H1 (cell line): ENCODE data around the gene FOXG1. TPM values are rescaled to one million over a fixed set of nuclear protein-coding genes. Genes with fewer than 3 reads are reported as not detected.

Source experiments
- CTCF ChIA-PET: fragments of 300-600 bp; sonication (Branson Sonifier 250); formaldehyde crosslinking; loops from one replicate; lab custom pipeline; 2021; ENCODE audit not compliant: partially characterized antibody; lab: Charles Lee
- POLR2A ChIA-PET: fragments of 300-600 bp; sonication (Branson Sonifier 250); formaldehyde crosslinking; loops from one replicate; lab custom pipeline; 2021; ENCODE audit warnings: inconsistent platforms; ENCODE audit not compliant: partially characterized antibody; lab: Charles Lee
- DNase-seq, 2 experiments: peaks; one replicate each; pipeline versions ENCODE4 v3.0.0 to v3.0.0-alpha.2; 2010 to 2022; ENCODE audit warnings: low spot score in 2 of 2, low read depth in 1 of 2, mixed read lengths in 1 of 2
- FAIRE-seq: peaks from 2 replicates; lab custom pipeline; 2011; peaks lifted over from hg19 to GRCh38; lab: Jason Lieb, UNC
- H2AFZ ChIP-seq: 2 replicates; pipeline ENCODE4 v1.8.1; 2012; ENCODE audit warnings: low read length, inconsistent platforms
- H2AK5ac ChIP-seq: 2 replicates; pipeline ENCODE4 v1.6.1; 2013; ENCODE audit warnings: low read depth, low read length
- H2BK120ac ChIP-seq: replicated peaks from 2 replicates; pipeline ENCODE3; 2013; ENCODE audit warnings: low read depth, low read length, inconsistent platforms
- H2BK12ac ChIP-seq: 2 replicates; pipeline ENCODE4 v1.6.1; 2013; ENCODE audit warnings: low read depth, low read length
- H2BK15ac ChIP-seq: 2 replicates; pipeline ENCODE4 v1.6.1; 2013; ENCODE audit warnings: low read length
- H2BK20ac ChIP-seq: 2 replicates; pipeline ENCODE4 v1.6.1; 2013; ENCODE audit warnings: low read length
- H2BK5ac ChIP-seq: 2 replicates; pipeline ENCODE4 v1.6.1; 2013; ENCODE audit warnings: low read depth, low read length
- H3K14ac ChIP-seq: 2 replicates; pipeline ENCODE4 v1.6.1; 2013; ENCODE audit warnings: inconsistent platforms; ENCODE audit not compliant: insufficient read length
- H3K18ac ChIP-seq: 2 replicates; pipeline ENCODE4 v1.6.1; 2013; ENCODE audit warnings: low read length; ENCODE audit errors: extremely low read depth
- H3K23ac ChIP-seq: 2 replicates; pipeline ENCODE4 v1.6.1; 2013; ENCODE audit warnings: inconsistent platforms; ENCODE audit not compliant: insufficient read length
- H3K23me2 ChIP-seq: 2 replicates; pipeline ENCODE4 v1.6.1; 2013; ENCODE audit warnings: low read depth, low read length
- H3K27ac ChIP-seq: 2 replicates; pipeline ENCODE4 v1.6.1; 2011; ENCODE audit warnings: low read depth, low read length, inconsistent platforms
- H3K27me3 ChIP-seq, 4 experiments: replicated peaks in 1 of 4; 1 replicate in 1 of 4; 2 replicates in 3 of 4; pipeline versions ENCODE4 v1.6.1 to v1.8.1; 2011 to 2013; ENCODE audit warnings: low read length in 3 of 4, mild to moderate bottlenecking in 3 of 4, inconsistent platforms in 2 of 4, mixed read lengths in 2 of 4, moderate library complexity in 1 of 4; ENCODE audit not compliant: control insufficient read depth in 3 of 4, insufficient read depth in 3 of 4; ENCODE audit errors: extremely low read depth in 1 of 4
- H3K36me3 ChIP-seq, 4 experiments: 2 replicates each; pipeline versions ENCODE4 v1.6.1 to v1.8.1; 2011 to 2013; ENCODE audit warnings: mild to moderate bottlenecking in 4 of 4, low read length in 3 of 4, moderate library complexity in 2 of 4, control low read depth in 1 of 4, inconsistent platforms in 1 of 4; ENCODE audit not compliant: insufficient read depth in 4 of 4, control insufficient read depth in 2 of 4
- H3K4ac ChIP-seq: replicated peaks from 2 replicates; pipeline ENCODE3; 2013; ENCODE audit warnings: low read length, low read depth, mixed read lengths, inconsistent platforms; ENCODE audit not compliant: insufficient read length
- H3K4me1 ChIP-seq, 4 experiments: replicated peaks in 1 of 4; 1 replicate in 1 of 4; 2 replicates in 3 of 4; pipeline versions ENCODE4 v1.6.1 to v1.8.1; 2011 to 2013; ENCODE audit warnings: low read length in 3 of 4, inconsistent platforms in 2 of 4, mixed read lengths in 1 of 4; ENCODE audit not compliant: insufficient read depth in 4 of 4, control insufficient read depth in 3 of 4
- H3K4me2 ChIP-seq, 2 experiments: 2 replicates each; pipeline versions ENCODE4 v1.6.1 to v1.8.1; 2011 to 2013; ENCODE audit warnings: low read depth in 2 of 2, low read length in 2 of 2, control low read depth in 1 of 2, inconsistent platforms in 1 of 2, mild to moderate bottlenecking in 1 of 2; ENCODE audit not compliant: insufficient read depth in 1 of 2
- H3K4me3 ChIP-seq, 4 experiments: fragments of 200-600, 300-600 bp in 1 of 4; sonication (generic), shearing (Covaris generic), sonication (Bioruptor Twin) in 1 of 4; 2 replicates each; pipeline versions ENCODE4 v1.5.1 to v1.8.1; 2011 to 2016; ENCODE audit warnings: low read length in 4 of 4, low read depth in 3 of 4, control low read depth in 2 of 4, inconsistent platforms in 2 of 4, mild to moderate bottlenecking in 2 of 4, mixed read lengths in 1 of 4, moderate library complexity in 1 of 4; ENCODE audit not compliant: insufficient read depth in 2 of 4; ENCODE audit errors: extremely low read depth in 1 of 4
- H3K56ac ChIP-seq: replicated peaks from 2 replicates; pipeline ENCODE3; 2013; ENCODE audit warnings: low read depth, mild to moderate bottlenecking, mixed read lengths, low read length, inconsistent platforms; ENCODE audit not compliant: insufficient read length
- H3K79me1 ChIP-seq: 2 replicates; pipeline ENCODE4 v1.6.1; 2013; ENCODE audit warnings: low read depth, low read length, control low read depth
- H3K79me2 ChIP-seq, 2 experiments: 2 replicates each; pipeline versions ENCODE4 v1.6.1 to v1.8.1; 2012 to 2013; ENCODE audit warnings: low read length in 2 of 2, mild to moderate bottlenecking in 2 of 2, inconsistent platforms in 1 of 2; ENCODE audit not compliant: insufficient read depth in 2 of 2, control insufficient read depth in 1 of 2
- H3K9ac ChIP-seq, 4 experiments: replicated peaks in 1 of 4; 1 replicate in 1 of 4; 2 replicates in 3 of 4; pipeline versions ENCODE4 v1.6.1 to v1.8.1; 2011 to 2013; ENCODE audit warnings: low read depth in 3 of 4, low read length in 3 of 4, control low read depth in 2 of 4, mild to moderate bottlenecking in 2 of 4, moderate library complexity in 2 of 4, inconsistent platforms in 1 of 4; ENCODE audit errors: extremely low read depth in 1 of 4
- H3K9me3 ChIP-seq, 2 experiments: 2 replicates each; pipeline versions ENCODE4 v1.6.1 to v1.8.1; 2012 to 2013; ENCODE audit warnings: mild to moderate bottlenecking in 2 of 2, moderate library complexity in 2 of 2, control low read depth in 1 of 2, inconsistent platforms in 1 of 2, low read depth in 1 of 2, low read length in 1 of 2, mixed read lengths in 1 of 2; ENCODE audit not compliant: insufficient read depth in 2 of 2
- H4K20me1 ChIP-seq, 2 experiments: replicated peaks in 1 of 2; 2 replicates each; pipeline versions ENCODE3 to v1.8.1; 2011 to 2013; ENCODE audit warnings: inconsistent platforms in 2 of 2, low read length in 2 of 2, mild to moderate bottlenecking in 1 of 2; ENCODE audit not compliant: insufficient read depth in 2 of 2, control insufficient read depth in 1 of 2
- H4K5ac ChIP-seq: 2 replicates; pipeline ENCODE4 v1.6.1; 2013; ENCODE audit warnings: low read length, low read depth, mixed read lengths, inconsistent platforms; ENCODE audit not compliant: insufficient read length
- H4K8ac ChIP-seq: 2 replicates; pipeline ENCODE4 v1.8.0; 2013; ENCODE audit warnings: mild to moderate bottlenecking, moderate library complexity, low read length, inconsistent platforms; ENCODE audit not compliant: insufficient read depth; ENCODE audit errors: extremely low read depth
- H4K91ac ChIP-seq: replicated peaks from 2 replicates; pipeline ENCODE3; 2013; ENCODE audit warnings: low read length, mixed read lengths, inconsistent platforms; ENCODE audit not compliant: insufficient read length
- WGBS, 2 experiments: shearing (Covaris generic) in 1 of 2; methylation state at CpG; one replicate each; pipeline versions ENCODE4 v1.1.6 to v1.1.7; 2013 to 2015; ENCODE audit warnings: low lambda C conversion rate in 2 of 2, mixed read lengths in 2 of 2, inconsistent platforms in 1 of 2, low coverage in 1 of 2, missing lambda C conversion rate in 1 of 2; ENCODE audit not compliant: insufficient replicate concordance in 2 of 2, insufficient coverage in 1 of 2, insufficient read length in 1 of 2; ENCODE audit errors: extremely low coverage in 1 of 2, missing lambda C conversion rate in 1 of 2; 5-methylcytosine and 5-hydroxymethylcytosine counted together
- polyA plus RNA-seq, 7 experiments: library from polyadenylated mRNA; depleted of rRNA in 3 of 7; stranded (reverse) in 5 of 7; unstranded in 2 of 7; fragments of >200 nt in 5 of 7; fragments of 200-250 nt in 2 of 7; gene quantifications; 1 replicate in 5 of 7; 2 replicates in 1 of 7; 4 replicates in 1 of 7; pipeline versions ENCODE4 v1.2.1 to v1.2.3, GENCODE V29; 2011 to 2013; ENCODE audit warnings: missing spikeins in 2 of 7, mixed read lengths in 2 of 7
- total RNA-seq: library from RNA; stranded (reverse); fragmentation: NEBNext Ultra II Directional; extraction: Animal tissue kit (Norgen Biotek cat#: 25700); gene quantifications from 2 replicates; pipeline ENCODE4 v1.2.1, GENCODE V29; 2021

The FOXG1 gene
- total and polyA plus RNA-seq, 2 of the 8 experiments (the other 6 are each of a cell fraction or from before 2014, with no cell fraction given): 0.03 to 0.24 TPM

DNA sequence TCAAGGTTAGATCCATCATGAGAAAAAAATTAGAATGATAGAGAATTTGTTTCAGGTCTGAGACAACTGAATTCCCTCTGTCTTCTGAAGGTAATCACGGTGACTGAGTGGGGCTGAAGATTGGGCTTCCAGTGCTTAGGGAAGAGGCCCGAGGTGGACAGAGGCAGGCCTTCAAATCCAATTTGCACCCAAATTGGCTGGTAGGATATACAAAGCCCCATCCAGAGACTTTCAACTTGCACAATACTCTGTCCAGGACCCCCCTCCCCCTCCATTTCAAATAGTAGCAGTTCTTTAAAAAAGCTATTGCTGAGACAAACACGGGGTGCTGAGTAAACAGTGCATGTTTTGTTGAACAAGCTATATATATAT, 3.6 kb upstream of the FOXG1 start:
- H3K9ac ChIP-seq: no peak overlapping the region
- H2BK15ac ChIP-seq: no peak overlapping the region
- H2BK5ac ChIP-seq: no peak overlapping the region
- H4K20me1 ChIP-seq: peaks cover 12 to 23% of the 10 kb centered on the region in 2 experiments
- no peak overlapping the region for H2BK120ac ChIP-seq
- no peak overlapping the region for H2BK12ac ChIP-seq
- H2AK5ac ChIP-seq: no peak overlapping the region
- H3K9me3 ChIP-seq: no peaks in the 10 kb centered on the region; a peak in 1 of 4 replicates
- H3K14ac ChIP-seq: no peak overlapping the region
- H3K27ac ChIP-seq: no peak overlapping the region
- WGBS, 2 experiments: 11% methylated on average over 3 of the region's 3 CpGs; no CpG with 5 or more reads in 1 of the 2 experiments
- H3K56ac ChIP-seq: no peak overlapping the region
- H3K79me1 ChIP-seq: no peaks in the 10 kb centered on the region
- no peak overlapping the region for H3K23ac ChIP-seq
- H3K36me3 ChIP-seq: no peaks in the 10 kb centered on the region; a peak in 1 of 8 replicates
- no peak overlapping the region for H4K5ac ChIP-seq
- no peaks in the 10 kb centered on the region for H3K79me2 ChIP-seq
- H3K23me2 ChIP-seq: peaks cover 11% of the 10 kb centered on the region; the same call in 1 of the 2 replicates
- H4K91ac ChIP-seq: no peak overlapping the region
- H2AFZ ChIP-seq: no peak overlapping the region
- no peak for DNase-seq
- no peak overlapping the region for H3K18ac ChIP-seq
- ChIA-PET CTCF (interaction anchor here (1.0 to 6.7 kb wide), 5 partner anchors 7 to 18 kb away, joined by 3 to 63 read pairs (median 9); no protein-coding TSS in a partner anchor), POLR2A (no interaction called here)
- H3K27me3 ChIP-seq: peaks cover 73 to 85% (median 81%) of the 10 kb centered on the region in 4 experiments
- no peak overlapping the region for H3K4me3 ChIP-seq
- no peak overlapping the region for H3K4ac ChIP-seq
- H3K4me2 ChIP-seq: no peak overlapping the region; a peak in 1 of 4 replicates
- no peak for FAIRE-seq
- H4K8ac ChIP-seq: no peak overlapping the region
- no peak overlapping the region for H2BK20ac ChIP-seq
- H3K4me1 ChIP-seq: peaks cover 1 to 18% (median 10%) of the 10 kb centered on the region in 4 experiments; a peak in 4 of 7 replicates
